IMR-90 (cell line): Measurements from ENCODE around the gene ADAMTS17. TPM values are rescaled to one million over a fixed set of nuclear protein-coding genes. Genes with fewer than 3 reads are reported as not detected.

Source experiments
- ATAC-seq: fragments of 200-7000 bp; cut with Tn5 transposase; 2 replicates; pipeline ENCODE4 v1.9.1; 2020; ENCODE audit warnings: low read depth, mild to moderate bottlenecking, moderate library complexity
- BruUV-seq: library from RNA; stranded (reverse); fragments of 400-500 nt; replicated peaks from 2 replicates; lab custom pipeline; 2021; lab: Mats Ljungman, UMichigan
- CTCF ChIA-PET: fragments of 300-600 bp; formaldehyde crosslinking; extraction: SDS; loops from one replicate; lab custom pipeline; 2021; ENCODE audit warnings: antibody characterized with exemption; lab: Yijun Ruan, JAX
- POLR2A ChIA-PET: fragments of 300-600 bp; sonication (Branson Sonifier 250); formaldehyde crosslinking; loops from one replicate; lab custom pipeline; 2022; ENCODE audit warnings: antibody characterized with exemption; ENCODE audit not compliant: unreplicated experiment; lab: Charles Lee
- DNase-seq: peaks from one replicate; pipeline ENCODE4 v3.0.0; 2013
- H2AFZ ChIP-seq: replicated peaks from 2 replicates; pipeline ENCODE3; 2013; ENCODE audit warnings: low read length, mild to moderate bottlenecking; ENCODE audit not compliant: poor library complexity
- H2AK5ac ChIP-seq: 2 replicates; pipeline ENCODE4 v1.6.1; 2013; ENCODE audit warnings: low read depth, low read length, inconsistent platforms
- H2AK9ac ChIP-seq: replicated peaks from 2 replicates; pipeline ENCODE3; 2013; ENCODE audit warnings: mild to moderate bottlenecking, low read depth, low read length, moderate library complexity; ENCODE audit not compliant: poor library complexity
- H2BK120ac ChIP-seq: 2 replicates; pipeline ENCODE4 v1.6.1; 2013; ENCODE audit warnings: low read depth, low read length, inconsistent platforms
- H2BK15ac ChIP-seq: 3 replicates; pipeline ENCODE4 v1.6.1; 2013; ENCODE audit warnings: low read depth, low read length, inconsistent platforms
- H2BK20ac ChIP-seq: 2 replicates; pipeline ENCODE4 v1.6.1; 2013; ENCODE audit warnings: low read depth, mild to moderate bottlenecking, inconsistent platforms, low read length, moderate library complexity
- H2BK5ac ChIP-seq: 2 replicates; pipeline ENCODE4 v1.6.1; 2013; ENCODE audit warnings: mild to moderate bottlenecking, low read depth, low read length, inconsistent platforms; ENCODE audit not compliant: poor library complexity, severe bottlenecking
- H3K14ac ChIP-seq: replicated peaks from 2 replicates; pipeline ENCODE4 v1.6.1; 2013; ENCODE audit warnings: low read depth, low read length, inconsistent platforms
- H3K18ac ChIP-seq: 2 replicates; pipeline ENCODE4 v1.6.1; 2013; ENCODE audit warnings: low read depth, low read length, control low read depth
- H3K23ac ChIP-seq: 2 replicates; pipeline ENCODE4 v1.6.1; 2013; ENCODE audit warnings: low read depth, low read length, inconsistent platforms
- H3K27ac ChIP-seq: 2 replicates; pipeline ENCODE4 v1.5.1; 2013; ENCODE audit warnings: mild to moderate bottlenecking, control low read depth, low read length; ENCODE audit not compliant: insufficient read depth
- H3K27me3 ChIP-seq: 2 replicates; pipeline ENCODE4 v1.6.1; 2013; ENCODE audit warnings: low read length; ENCODE audit not compliant: control insufficient read depth, insufficient read depth
- H3K36me3 ChIP-seq: 2 replicates; pipeline ENCODE4 v1.6.1; 2013; ENCODE audit warnings: low read length, mixed read lengths; ENCODE audit not compliant: control insufficient read depth, insufficient read depth
- H3K4ac ChIP-seq: 2 replicates; pipeline ENCODE4 v1.6.1; 2013; ENCODE audit warnings: low read depth, low read length, inconsistent platforms
- H3K4me1 ChIP-seq: 2 replicates; pipeline ENCODE4 v1.6.1; 2013; ENCODE audit warnings: low read length, mixed read lengths; ENCODE audit not compliant: control insufficient read depth, insufficient read depth
- H3K4me2 ChIP-seq: 2 replicates; pipeline ENCODE4 v1.6.1; 2013; ENCODE audit warnings: low read depth, mild to moderate bottlenecking, control low read depth, low read length, moderate library complexity
- H3K4me3 ChIP-seq: 2 replicates; pipeline ENCODE4 v1.5.1; 2013; ENCODE audit warnings: low read depth, mild to moderate bottlenecking, control low read depth, low read length, moderate library complexity; ENCODE audit not compliant: insufficient read depth
- H3K56ac ChIP-seq: 2 replicates; pipeline ENCODE4 v1.6.1; 2013; ENCODE audit warnings: low read length, inconsistent platforms; ENCODE audit not compliant: insufficient read depth; ENCODE audit errors: extremely low read depth
- H3K79me1 ChIP-seq, 2 experiments: 2 replicates each; pipeline ENCODE4 v1.6.1; 2013; ENCODE audit warnings: low read length in 2 of 2, inconsistent platforms in 1 of 2, low read depth in 1 of 2
- H3K9ac ChIP-seq: 2 replicates; pipeline ENCODE4 v1.6.1; 2013; ENCODE audit warnings: low read depth, low read length, control low read depth
- H3K9me1 ChIP-seq: 2 replicates; pipeline ENCODE4 v1.6.1; 2013; ENCODE audit warnings: low read length, inconsistent platforms; ENCODE audit not compliant: insufficient read depth
- H3K9me3 ChIP-seq: 2 replicates; pipeline ENCODE4 v1.6.1; 2013; ENCODE audit warnings: low read length; ENCODE audit not compliant: control insufficient read depth, insufficient read depth
- H4K20me1 ChIP-seq: 2 replicates; pipeline ENCODE4 v1.6.1; 2013; ENCODE audit warnings: low read length, inconsistent platforms; ENCODE audit not compliant: insufficient read depth
- H4K5ac ChIP-seq: 2 replicates; pipeline ENCODE4 v1.6.1; 2013; ENCODE audit warnings: mild to moderate bottlenecking, low read depth, low read length, control low read depth
- H4K8ac ChIP-seq, 2 experiments: 2 replicates each; pipeline ENCODE4 v1.6.1; 2013; ENCODE audit warnings: low read depth in 2 of 2, low read length in 2 of 2, control low read depth in 1 of 2, inconsistent platforms in 1 of 2
- H4K91ac ChIP-seq: 2 replicates; pipeline ENCODE4 v1.6.1; 2013; ENCODE audit warnings: low read depth, low read length, inconsistent platforms; ENCODE audit not compliant: insufficient read depth
- ELK1 ChIP-seq: fragments of 150-350 bp; IDR thresholded peaks from 2 replicates; pipeline ENCODE4 v1.6.1; 2016; ENCODE audit warnings: low read depth, mild to moderate bottlenecking, low read length, moderate library complexity, borderline replicate concordance
- FOS ChIP-seq: fragments of 150-350 bp; IDR thresholded peaks from 2 replicates; pipeline ENCODE4 v1.6.1; 2016; ENCODE audit warnings: low read depth, low read length
- MXI1 ChIP-seq: IDR thresholded peaks from 2 replicates; pipeline ENCODE4 v1.6.1; 2012; ENCODE audit warnings: low read depth, mild to moderate bottlenecking, low read length, moderate library complexity, borderline replicate concordance
- NFE2L2 ChIP-seq: fragments of 150-350 bp; IDR thresholded peaks from 2 replicates; pipeline ENCODE4 v1.6.1; 2016; ENCODE audit warnings: low read depth, mild to moderate bottlenecking, low read length
- RCOR1 ChIP-seq: IDR thresholded peaks from 2 replicates; pipeline ENCODE4 v1.6.1; 2012; ENCODE audit warnings: mild to moderate bottlenecking, low read length, improper control_type of control experiment; ENCODE audit not compliant: insufficient replicate concordance
- RFX5 ChIP-seq: IDR thresholded peaks from 2 replicates; pipeline ENCODE4 v1.8.0; 2012; ENCODE audit warnings: low read depth, mild to moderate bottlenecking, low read length, moderate library complexity
- SMC3 ChIP-seq: fragments of 150-350 bp; IDR thresholded peaks from 2 replicates; pipeline ENCODE4 v1.6.1; 2016; ENCODE audit warnings: low read depth, mild to moderate bottlenecking, antibody characterized with exemption, low read length, moderate library complexity
- WGBS, 2 experiments: methylation state at CpG; one replicate each; pipeline versions ENCODE4 v1.1.5 to v1.1.7; 2013; ENCODE audit warnings: missing lambda C conversion rate in 2 of 2; ENCODE audit not compliant: insufficient read length in 1 of 2; ENCODE audit errors: extremely low coverage in 2 of 2; 5-methylcytosine and 5-hydroxymethylcytosine counted together
- dilution Hi-C: fragments of 300-500 bp; cut with HindIII; formaldehyde crosslinking; loops from one replicate; pipeline ENCODE4 v1.14.3; 2018; ENCODE audit warnings: low sequenced_read_pairs; ENCODE audit not compliant: unreplicated experiment
- in situ Hi-C: fragments of 300-500 bp; cut with MboI; formaldehyde crosslinking; loops from 3 replicates; pipeline ENCODE4 v1.14.3; 2019; ENCODE audit warnings: low sequenced_read_pairs, inconsistent platforms, mixed read lengths
- intact Hi-C: fragments of 100-400 bp; cut with micrococcal nuclease; formaldehyde crosslinking; loops from 2 replicates; pipeline ENCODE4 v1.10.0; 2022
- polyA plus RNA-seq, 3 experiments: library from polyadenylated mRNA; depleted of rRNA; stranded (reverse); fragments of >200 nt; gene quantifications; 2 replicates each; pipeline ENCODE4 v1.2.3, GENCODE V29; 2012; ENCODE audit warnings: low replicate concordance in 1 of 3
- total RNA-seq: library from RNA; depleted of rRNA; stranded (reverse); fragments of >200 nt; gene quantifications from 2 replicates; pipeline ENCODE4 v1.2.3, GENCODE V29; 2012
- TF ChIP-seq, protein P1 (sequence below): conservative IDR thresholded peaks from 2 replicates; pipeline ENCODE4 v1.5.1; 2012; ENCODE audit warnings: mild to moderate bottlenecking, low read depth, low read length, improper control_type of control experiment

The ADAMTS17 gene
- total and polyA plus RNA-seq, 2 of the 4 experiments (the other 2 are of a cell fraction): 0.03 TPM; not detected in 1

DNA sequence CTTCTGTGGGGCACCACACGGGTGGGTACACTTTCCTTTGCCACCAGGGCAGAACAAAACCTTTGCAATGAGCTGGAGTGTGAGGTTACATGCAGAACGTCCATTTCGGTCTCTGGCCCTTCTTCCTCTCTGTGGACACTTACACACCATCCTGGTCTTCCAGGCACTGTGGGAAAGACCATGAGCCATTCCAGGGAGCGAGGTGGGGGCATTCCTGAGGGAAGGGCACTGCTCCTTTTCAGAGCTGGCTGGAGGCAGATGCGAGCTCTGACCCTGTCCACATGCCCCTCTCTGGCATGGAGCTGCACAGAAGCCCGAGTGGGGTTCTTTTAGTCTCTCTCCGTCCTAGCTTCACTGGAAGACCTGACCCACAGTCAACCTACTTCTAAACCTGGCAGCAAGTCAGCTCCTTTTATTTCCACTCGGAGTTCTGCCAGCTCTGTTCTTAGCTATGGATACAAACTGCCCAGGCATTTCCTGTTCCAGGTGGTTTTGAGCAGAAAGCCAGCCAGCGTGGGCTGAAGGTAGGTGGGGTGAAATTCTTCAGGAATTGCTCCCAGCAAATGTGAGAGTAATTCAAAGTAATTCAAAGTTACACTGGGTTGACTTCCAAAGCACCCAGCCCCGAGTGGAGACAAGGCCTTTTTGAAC lies 281.4 kb downstream of the ADAMTS17 start:
- dilution Hi-C loops: no loop called here
- no peak overlapping the region for H2AK5ac ChIP-seq

More for the DNA sequence above, 281.4 kb downstream of the ADAMTS17 start:
- Histone ChIP-seq H3K18ac (no peak overlapping the region), H2AK9ac (no peak overlapping the region), H2BK120ac (no peak overlapping the region), H3K79me1 (no peaks in the 10 kb centered on the region), H3K9me1 (no peaks in the 10 kb centered on the region), H3K4me1 (no peaks in the 10 kb centered on the region), H2BK20ac (no peak overlapping the region), H2AFZ (peak overlapping the region; percentile 68), H3K9me3 (peaks cover 7% of the 10 kb centered on the region), H3K27ac (no peak overlapping the region), H3K9ac (no peak overlapping the region), H3K4me3 (no peak overlapping the region), H4K5ac (no peak overlapping the region), H2BK5ac (no peak overlapping the region), H3K14ac (no peak overlapping the region), H3K4me2 (no peak overlapping the region), H2BK15ac (no peak overlapping the region), H3K36me3 (no peaks in the 10 kb centered on the region), H4K91ac (no peak overlapping the region), H4K8ac (no peak overlapping the region), H3K23ac (no peak overlapping the region), H3K56ac (no peak overlapping the region), H3K27me3 (peaks cover 2% of the 10 kb centered on the region; the same call in 1 of the 2 replicates), H3K4ac (no peak overlapping the region), H4K20me1 (no peaks in the 10 kb centered on the region)
- BruUV-seq: no TSS peak
- CTCF ChIA-PET: no interaction called here
- no peak for ATAC-seq
- no CpG with 5 or more reads among the region's 10 CpGs for WGBS, 2 experiments
- TF ChIP-seq SMC3 (no peak), RFX5 (no peak), RCOR1 (no peak), MXI1 (no peak), FOS (no peak), NFE2L2 (no peak), ELK1 (no peak)
- TF ChIP-seq, protein P1, sequence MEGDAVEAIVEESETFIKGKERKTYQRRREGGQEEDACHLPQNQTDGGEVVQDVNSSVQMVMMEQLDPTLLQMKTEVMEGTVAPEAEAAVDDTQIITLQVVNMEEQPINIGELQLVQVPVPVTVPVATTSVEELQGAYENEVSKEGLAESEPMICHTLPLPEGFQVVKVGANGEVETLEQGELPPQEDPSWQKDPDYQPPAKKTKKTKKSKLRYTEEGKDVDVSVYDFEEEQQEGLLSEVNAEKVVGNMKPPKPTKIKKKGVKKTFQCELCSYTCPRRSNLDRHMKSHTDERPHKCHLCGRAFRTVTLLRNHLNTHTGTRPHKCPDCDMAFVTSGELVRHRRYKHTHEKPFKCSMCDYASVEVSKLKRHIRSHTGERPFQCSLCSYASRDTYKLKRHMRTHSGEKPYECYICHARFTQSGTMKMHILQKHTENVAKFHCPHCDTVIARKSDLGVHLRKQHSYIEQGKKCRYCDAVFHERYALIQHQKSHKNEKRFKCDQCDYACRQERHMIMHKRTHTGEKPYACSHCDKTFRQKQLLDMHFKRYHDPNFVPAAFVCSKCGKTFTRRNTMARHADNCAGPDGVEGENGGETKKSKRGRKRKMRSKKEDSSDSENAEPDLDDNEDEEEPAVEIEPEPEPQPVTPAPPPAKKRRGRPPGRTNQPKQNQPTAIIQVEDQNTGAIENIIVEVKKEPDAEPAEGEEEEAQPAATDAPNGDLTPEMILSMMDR: no peak
- peak; percentile 37 for DNase-seq
- intact Hi-C loops: no loop called here
- in situ Hi-C loops: no loop called here
- POLR2A ChIA-PET: no interaction called here
